ENCODE results near the gene CCDC8. TPM values are rescaled to one million over a fixed set of nuclear protein-coding genes. Genes with fewer than 3 reads are reported as not detected.

Gene CCDC8
- total and polyA plus RNA-seq, 9 of the 15 experiments (the other 6 are each of a cell fraction or from before 2014, with no cell fraction given): 0.68 to 30.8 (median 15.6) TPM

DNA sequence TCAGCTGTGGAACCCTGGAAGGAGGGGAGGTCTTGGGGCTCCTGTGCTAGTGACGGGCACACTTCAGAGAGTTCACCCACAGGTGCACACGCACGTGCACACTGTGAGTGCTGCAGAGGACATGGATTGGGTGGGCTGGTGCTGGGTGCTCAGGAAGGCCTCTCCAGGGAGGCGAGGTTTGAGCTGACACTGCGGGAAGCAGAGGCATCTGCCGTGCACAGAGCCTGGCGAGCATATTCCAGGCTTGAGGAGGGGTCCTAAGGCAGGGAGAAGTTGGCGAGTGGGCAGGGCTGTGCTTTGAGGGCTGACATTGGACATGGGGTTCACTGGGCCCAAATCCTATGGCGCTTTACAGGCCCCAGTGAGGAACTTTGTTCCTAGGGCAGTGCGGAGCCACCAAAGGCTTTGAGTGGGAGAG is 25.6 kb downstream of the CCDC8 start:
- CTCF ChIA-PET (ENCODE audit: low intra/inter-chr PET ratio): no interaction called here
- DNase-seq (ENCODE audit: extremely low read depth in 1 of 4, low spot score in 3 of 4) (no peak), FAIRE-seq (no peak), ATAC-seq (no peak)
- Histone ChIP-seq H3K4me1 (replicated peaks in 1 of 2; ENCODE audit: control insufficient read depth in 2 of 2, insufficient read depth in 2 of 2, low read length in 2 of 2) (peaks cover 0 to 21% of the 10 kb centered on the region in 2 experiments; a peak in 2 of 5 replicates), H2AFZ (ENCODE audit: low read depth, low read length) (no peak overlapping the region), H3K36me3 (ENCODE audit: control insufficient read depth, insufficient read depth, low read length) (peaks cover 81% of the 10 kb centered on the region), H3K27ac (ENCODE audit: extremely low read depth, low read depth, low read length) (no peak overlapping the region), H3K4me3 (no peak overlapping the region), H3K27me3 (ENCODE audit: control insufficient read depth in 2 of 2, insufficient read depth in 2 of 2, low read length in 2 of 2) (no peaks in the 10 kb centered on the region), H3K79me2 (ENCODE audit: control insufficient read depth, insufficient read depth, low read length) (no peaks in the 10 kb centered on the region), H3K9me1 (ENCODE audit: control insufficient read depth, insufficient read depth, low read length) (no peaks in the 10 kb centered on the region), H4K20me1 (replicated peaks; ENCODE audit: control insufficient read depth, insufficient read depth, low read length) (no peaks in the 10 kb centered on the region; the same call in 1 of the 2 replicates), H3K9ac (ENCODE audit: insufficient read depth in 1 of 2, low read depth in 2 of 2, low read length in 2 of 2) (no peak overlapping the region), H3K4me2 (ENCODE audit: insufficient read depth, low read length) (no peak overlapping the region), H3K9me3 (replicated peaks; ENCODE audit: control insufficient read depth, insufficient read depth, low read depth, low read length) (no peaks in the 10 kb centered on the region)
- TF ChIP-seq JUNB (CRISPR knock-in tag; conservative IDR thresholded peaks at IDR 0.05) (no peak), KAT2B (IDR thresholded peaks at IDR 0.05; ENCODE audit: low read depth, low read length) (no peak), GATAD2B (IDR thresholded peaks at IDR 0.05; ENCODE audit: borderline replicate concordance) (no peak), GTF2A2 (tag; IDR thresholded peaks at IDR 0.05) (no peak), ZBTB7A (IDR thresholded peaks at IDR 0.05; ENCODE audit: borderline replicate concordance, control insufficient read depth, low read depth, low read length) (no peak), TAF15 (IDR thresholded peaks at IDR 0.05; ENCODE audit: low read depth, low read length) (no peak), NR3C1 (CRISPR knock-in tag; IDR thresholded peaks at IDR 0.05) (no peak), JUN (IDR thresholded peaks at IDR 0.05; ENCODE audit: borderline replicate concordance, low read depth, low read length) (no peak), JUN (CRISPR knock-in tag; IDR thresholded peaks at IDR 0.05; ENCODE audit: borderline replicate concordance) (no peak)
- TF ChIP-seq, protein P1, sequence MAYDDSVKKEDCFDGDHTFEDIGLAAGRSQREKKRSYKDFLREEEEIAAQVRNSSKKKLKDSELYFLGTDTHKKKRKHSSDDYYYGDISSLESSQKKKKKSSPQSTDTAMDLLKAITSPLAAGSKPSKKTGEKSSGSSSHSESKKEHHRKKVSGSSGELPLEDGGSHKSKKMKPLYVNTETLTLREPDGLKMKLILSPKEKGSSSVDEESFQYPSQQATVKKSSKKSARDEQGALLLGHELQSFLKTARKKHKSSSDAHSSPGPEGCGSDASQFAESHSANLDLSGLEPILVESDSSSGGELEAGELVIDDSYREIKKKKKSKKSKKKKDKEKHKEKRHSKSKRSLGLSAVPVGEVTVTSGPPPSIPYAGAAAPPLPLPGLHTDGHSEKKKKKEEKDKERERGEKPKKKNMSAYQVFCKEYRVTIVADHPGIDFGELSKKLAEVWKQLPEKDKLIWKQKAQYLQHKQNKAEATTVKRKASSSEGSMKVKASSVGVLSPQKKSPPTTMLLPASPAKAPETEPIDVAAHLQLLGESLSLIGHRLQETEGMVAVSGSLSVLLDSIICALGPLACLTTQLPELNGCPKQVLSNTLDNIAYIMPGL (CRISPR knock-in tag; IDR thresholded peaks at IDR 0.05): no peak
- TF ChIP-seq, protein P2, sequence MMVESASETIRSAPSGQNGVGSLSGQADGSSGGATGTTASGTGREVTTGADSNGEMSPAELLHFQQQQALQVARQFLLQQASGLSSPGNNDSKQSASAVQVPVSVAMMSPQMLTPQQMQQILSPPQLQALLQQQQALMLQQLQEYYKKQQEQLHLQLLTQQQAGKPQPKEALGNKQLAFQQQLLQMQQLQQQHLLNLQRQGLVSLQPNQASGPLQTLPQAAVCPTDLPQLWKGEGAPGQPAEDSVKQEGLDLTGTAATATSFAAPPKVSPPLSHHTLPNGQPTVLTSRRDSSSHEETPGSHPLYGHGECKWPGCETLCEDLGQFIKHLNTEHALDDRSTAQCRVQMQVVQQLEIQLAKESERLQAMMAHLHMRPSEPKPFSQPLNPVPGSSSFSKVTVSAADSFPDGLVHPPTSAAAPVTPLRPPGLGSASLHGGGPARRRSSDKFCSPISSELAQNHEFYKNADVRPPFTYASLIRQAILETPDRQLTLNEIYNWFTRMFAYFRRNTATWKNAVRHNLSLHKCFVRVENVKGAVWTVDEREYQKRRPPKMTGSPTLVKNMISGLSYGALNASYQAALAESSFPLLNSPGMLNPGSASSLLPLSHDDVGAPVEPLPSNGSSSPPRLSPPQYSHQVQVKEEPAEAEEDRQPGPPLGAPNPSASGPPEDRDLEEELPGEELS (CRISPR knock-in tag; IDR thresholded peaks at IDR 0.05; ENCODE audit: borderline replicate concordance): no peak
- TF ChIP-seq, protein P3, sequence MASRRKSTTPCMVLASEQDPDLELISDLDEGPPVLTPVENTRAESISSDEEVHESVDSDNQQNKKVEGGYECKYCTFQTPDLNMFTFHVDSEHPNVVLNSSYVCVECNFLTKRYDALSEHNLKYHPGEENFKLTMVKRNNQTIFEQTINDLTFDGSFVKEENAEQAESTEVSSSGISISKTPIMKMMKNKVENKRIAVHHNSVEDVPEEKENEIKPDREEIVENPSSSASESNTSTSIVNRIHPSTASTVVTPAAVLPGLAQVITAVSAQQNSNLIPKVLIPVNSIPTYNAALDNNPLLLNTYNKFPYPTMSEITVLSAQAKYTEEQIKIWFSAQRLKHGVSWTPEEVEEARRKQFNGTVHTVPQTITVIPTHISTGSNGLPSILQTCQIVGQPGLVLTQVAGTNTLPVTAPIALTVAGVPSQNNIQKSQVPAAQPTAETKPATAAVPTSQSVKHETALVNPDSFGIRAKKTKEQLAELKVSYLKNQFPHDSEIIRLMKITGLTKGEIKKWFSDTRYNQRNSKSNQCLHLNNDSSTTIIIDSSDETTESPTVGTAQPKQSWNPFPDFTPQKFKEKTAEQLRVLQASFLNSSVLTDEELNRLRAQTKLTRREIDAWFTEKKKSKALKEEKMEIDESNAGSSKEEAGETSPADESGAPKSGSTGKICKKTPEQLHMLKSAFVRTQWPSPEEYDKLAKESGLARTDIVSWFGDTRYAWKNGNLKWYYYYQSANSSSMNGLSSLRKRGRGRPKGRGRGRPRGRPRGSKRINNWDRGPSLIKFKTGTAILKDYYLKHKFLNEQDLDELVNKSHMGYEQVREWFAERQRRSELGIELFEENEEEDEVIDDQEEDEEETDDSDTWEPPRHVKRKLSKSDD (conservative IDR thresholded peaks at IDR 0.05; ENCODE audit: low read length): no peak
- 97% methylated on average over 9 of the region's 10 CpGs for WGBS (ENCODE audit: insufficient coverage, low coverage, missing lambda C conversion rate)
- no TSS peak for BruUV-seq (replicated peaks)
- intact Hi-C loops (cut with micrococcal nuclease) (no loop called here), in situ Hi-C loops (cut with MboI) (no loop called here)
- POLR2A ChIA-PET: interaction anchor here (1.8 kb wide), 1 partner anchor 10 kb away, joined by 5 read pairs; no protein-coding TSS in a partner anchor
